CD4-positive, alpha-beta T cell treated with Interleukin-1 beta for 1 hour (primary cell): ENCODE data around the gene COQ6.
"Not testable (repeated sequence)": the region's sequence is repeated elsewhere in the genome, so short reads cannot be mapped to it uniquely, and the experiment has no call there.

Experiments used
- DNase-seq, 2 donors: peaks; one replicate each; pipeline ENCODE4 v3.0.0-alpha.2; 2020 to 2022

COQ6 gene

DNA sequence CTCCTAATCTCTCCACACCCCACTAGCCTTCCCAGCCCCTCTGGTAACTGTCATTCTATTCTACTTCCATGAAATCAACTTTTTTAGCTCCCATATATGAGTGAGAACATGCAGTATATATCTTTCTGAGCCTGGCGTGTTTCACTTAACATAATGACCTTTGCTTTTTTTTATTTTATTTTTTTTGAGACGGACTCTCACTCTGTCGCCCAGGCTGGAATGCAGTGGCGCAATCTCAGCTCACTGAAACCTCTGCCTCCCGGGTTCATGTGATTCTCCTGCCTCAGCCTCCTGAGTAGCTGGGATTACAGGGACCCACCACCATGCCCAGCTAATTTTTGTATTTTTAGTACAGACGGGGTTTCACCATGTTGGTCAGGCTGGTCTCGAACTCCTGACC lies 38.6 kb downstream of the COQ6 start:
- DNase-seq = not testable (repeated sequence)

DNA sequence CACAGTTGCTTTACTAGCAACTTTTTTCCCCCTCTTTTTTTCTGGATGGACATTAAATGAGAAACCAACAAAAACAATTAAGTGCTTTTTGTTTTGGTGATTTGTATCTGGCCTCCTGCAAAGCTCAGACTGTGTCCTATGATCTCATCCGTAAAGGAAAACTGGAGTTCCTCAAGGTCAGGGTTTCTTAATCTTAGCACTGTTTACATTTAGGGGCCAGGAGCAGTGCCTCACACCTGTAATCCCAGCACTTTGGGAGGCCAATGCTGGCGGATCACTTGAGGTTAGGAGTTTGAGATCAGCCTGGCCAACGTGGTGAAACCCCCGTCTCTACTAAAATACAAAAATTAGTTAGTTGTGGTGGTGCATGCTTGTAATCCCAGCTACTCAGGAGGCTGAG lies 41.0 kb downstream of the COQ6 start:
- DNase-seq = no peak

DNA sequence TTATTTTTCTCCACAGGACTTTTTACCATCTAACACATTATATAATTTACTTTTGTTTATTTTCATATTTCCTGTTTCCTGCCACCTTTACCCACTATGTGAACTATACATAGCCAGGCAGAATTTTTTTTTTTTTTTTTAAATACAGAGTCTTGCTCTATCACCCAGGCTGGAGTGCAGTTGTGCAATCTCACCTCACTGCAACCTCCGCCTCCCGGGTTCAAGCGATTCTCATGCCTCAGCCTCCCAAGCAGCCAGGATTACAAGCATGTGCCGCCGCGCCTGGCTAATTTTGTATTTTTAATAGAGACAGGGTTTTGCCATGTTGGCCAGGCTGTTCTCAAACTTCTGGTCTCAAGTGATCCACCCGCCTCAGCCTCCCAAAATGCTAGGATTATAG lies 44.8 kb downstream of the COQ6 start:
- not testable (repeated sequence) for DNase-seq

DNA sequence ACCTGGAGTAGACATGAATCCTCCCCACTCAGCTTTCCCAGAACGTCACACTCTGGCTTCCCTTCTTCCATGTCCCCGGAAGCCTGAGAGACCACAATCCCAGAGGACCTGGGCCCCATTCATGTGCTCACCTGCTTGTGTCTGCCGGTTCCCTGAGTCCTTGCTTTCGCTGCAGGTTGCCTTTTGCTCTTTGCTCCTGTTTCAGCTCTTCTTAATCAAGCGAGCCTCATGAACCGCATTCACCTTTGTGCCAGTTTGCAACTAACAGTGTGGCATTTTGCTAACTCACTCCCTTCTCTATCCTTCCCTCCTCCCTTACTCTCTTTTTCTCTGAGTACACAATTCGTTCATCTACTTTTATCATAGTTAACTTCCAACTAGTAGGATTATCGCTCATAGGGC lies 45.9 kb downstream of the COQ6 start:
- no peak for DNase-seq

DNA sequence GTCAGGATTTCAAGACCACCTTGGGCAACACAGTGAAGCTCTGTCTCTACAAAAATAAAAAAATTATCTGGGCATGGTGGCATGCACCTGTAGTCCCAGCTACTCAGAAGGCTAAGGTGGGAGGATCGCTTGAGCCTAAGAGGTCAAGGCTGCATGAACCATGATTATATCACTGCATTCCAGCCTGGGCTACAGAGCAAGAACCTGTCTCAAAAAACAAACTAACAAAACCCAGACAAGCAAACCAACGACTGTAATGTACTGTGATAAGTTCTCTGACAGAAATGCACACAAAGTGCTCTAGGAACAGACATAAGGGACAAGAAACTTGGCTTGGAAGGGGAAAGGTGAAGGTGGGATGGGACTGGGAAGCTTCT lies 46.6 kb downstream of the COQ6 start:
- no peak for DNase-seq

DNA sequence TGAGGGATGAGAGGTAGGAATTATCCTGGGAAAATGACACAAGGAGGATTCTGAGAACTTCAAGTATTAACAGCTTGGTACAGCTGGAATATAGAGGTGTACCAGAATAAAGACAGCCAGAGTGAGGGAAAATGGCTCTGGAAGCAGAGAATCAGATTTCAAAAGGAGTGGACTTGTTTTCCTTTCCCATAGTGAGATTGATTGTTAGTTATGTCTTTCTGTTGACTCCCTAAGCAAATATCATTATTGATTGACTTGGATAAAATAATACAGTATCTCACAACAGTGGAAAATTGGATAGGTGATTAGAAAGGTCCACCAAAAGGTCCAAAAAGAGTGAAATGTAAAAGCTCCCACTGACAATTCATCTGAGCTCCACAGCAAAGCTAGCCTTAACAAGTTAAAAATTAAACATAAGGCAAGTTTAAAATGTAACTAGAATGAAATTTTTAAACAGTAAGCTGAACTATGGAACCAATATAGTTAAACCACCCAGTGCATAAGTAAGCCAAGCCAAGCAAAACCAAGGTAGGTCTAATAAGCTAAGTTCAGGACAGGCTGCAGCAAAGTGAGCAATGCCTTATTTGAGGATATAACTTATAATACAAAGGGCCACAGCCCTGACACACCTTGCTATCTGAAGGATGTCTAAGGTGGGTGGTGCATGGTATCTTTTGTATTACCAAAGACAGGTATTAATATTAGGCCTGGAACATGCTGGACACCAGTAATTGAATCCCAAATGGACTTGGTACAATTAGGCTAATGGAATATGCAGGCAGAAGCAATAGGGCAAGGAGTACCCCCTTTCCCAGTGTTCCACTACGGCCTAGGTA lies 47.2 kb downstream of the COQ6 start:
- no peak for DNase-seq

DNA sequence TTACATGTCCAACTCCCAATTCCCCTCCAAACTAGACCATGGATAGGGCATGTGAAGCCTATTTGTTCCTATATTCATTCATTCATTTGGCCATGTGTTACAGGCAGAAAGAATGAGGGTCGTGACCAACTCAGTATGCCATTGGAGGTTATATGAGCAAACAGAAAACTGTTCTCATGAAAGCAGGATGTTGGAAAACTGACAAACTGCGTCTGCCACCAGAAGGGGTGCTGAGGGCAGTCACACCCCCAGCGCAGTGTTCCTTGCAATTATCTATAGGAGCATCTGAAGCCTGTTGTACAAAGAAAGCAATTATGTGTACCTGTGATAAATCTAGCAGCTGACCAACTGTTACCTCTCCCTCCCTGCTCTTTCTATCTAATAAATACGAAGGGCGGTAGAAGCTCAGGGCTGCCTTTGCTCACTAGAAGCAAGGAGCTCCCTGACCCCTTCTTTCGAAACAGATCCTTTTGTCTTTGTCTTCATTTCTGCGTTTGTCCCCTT lies 47.9 kb downstream of the COQ6 start:
- DNase-seq = no peak

DNA sequence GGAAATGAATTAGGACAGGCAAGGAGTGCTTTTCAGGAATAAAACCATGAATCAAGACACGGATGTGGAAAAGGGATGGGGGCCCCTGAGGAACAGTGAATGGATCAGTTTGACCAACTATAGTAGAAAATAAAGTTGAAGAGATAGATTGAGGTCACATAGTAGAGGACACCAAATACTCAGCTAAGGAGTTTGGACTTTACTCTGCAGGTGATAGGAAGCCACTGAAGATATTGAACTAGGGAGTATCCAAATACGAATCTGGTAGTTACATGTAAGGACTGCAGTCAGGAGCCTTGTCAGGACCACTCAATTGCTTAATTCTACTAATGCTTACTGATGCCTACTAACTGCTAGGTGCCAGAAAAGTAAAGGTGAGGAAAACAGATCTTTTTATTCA lies 48.6 kb downstream of the COQ6 start:
- no peak for DNase-seq

DNA sequence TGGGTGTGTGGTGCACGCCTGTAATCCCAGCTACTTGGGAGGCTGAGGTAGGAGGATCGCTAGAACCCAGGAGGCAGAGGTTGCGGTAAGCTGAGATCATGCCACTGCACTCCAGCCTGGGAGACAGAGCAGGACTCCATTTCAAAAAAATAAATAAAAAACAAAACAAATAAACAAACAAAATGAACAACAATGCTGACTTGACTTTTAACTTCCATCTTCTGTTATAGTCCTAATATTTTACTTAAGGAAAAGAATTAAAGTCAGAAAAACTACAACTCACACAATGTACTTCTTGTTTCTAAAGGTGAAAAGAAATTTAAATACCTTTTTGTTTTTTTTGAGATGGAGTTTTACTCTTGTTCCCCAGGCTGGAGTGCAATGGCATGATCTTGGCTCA lies 55.6 kb downstream of the COQ6 start:
- not testable (repeated sequence) for DNase-seq

DNA sequence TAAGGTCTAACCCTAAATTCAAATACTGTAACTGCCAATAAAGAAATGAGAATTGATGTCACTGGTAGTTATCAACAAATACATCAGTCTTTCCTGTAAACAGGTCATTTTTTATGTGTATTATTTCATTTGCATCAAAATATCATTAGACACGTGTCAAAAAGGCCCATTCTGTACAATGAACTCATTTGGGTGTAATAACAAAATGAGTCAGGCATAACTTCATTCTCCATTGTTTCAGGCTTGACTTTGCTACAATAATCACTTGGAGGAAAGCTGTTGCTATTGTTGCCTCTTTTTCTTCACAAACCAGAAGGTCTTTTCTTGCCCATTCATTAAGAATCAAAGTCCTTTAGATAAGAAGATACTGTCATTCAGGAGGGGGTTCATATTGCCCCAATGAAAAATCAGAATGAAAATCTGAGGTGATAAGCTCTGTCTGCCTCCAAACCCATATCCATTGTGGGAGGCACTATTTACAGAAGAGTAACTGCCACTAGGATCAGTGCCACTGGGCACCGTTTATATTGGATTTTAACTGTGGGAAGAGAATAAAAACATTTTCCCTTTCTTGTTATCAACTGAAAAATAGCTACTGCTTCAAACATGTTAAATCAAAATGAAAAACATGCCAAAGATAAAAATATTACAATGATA lies 58.9 kb downstream of the COQ6 start:
- DNase-seq = no peak
